ENCODE results near the gene TMEM40.

Gene TMEM40

DNA sequence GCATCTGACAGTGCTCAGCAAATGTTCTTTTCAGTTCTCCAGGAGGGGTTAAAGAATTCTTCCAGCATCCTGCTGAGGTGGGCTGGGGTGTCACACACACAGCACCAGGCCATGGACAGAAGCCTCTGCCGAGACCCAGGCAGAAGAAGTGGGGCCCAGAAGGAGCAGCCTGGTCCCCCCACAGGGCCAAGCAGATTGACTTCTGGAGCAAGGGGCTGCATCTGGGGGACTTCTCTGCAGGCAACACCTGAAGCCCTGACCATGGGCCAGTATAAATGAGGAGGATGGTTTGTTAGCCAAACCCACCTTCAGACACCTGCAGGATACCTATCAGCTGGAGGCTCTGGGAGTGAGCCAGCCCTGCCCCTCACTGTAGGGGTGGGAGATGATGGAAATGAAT lies 16.2 kb upstream of the TMEM40 start:
- DNase-seq, result no peak

DNA sequence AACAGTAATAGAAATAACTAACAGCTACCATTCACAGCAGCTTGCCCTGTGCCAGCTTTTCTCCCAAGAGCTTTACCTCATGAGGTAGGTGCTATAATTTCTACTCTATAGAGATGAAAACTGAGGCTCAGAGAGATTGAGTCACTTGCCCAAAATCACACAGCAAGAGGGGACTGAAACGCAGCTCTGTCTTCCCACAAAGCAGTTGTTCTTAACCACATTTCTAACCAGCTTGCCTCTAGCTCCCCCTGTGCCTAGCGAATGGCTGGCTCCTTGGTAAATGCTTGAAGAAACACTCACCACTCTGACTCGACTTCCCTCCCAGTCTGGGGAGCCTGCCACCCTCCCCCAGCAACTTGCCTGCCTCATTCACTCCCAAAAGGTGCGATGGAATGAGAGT lies 15.6 kb upstream of the TMEM40 start:
- no peak for DNase-seq

DNA sequence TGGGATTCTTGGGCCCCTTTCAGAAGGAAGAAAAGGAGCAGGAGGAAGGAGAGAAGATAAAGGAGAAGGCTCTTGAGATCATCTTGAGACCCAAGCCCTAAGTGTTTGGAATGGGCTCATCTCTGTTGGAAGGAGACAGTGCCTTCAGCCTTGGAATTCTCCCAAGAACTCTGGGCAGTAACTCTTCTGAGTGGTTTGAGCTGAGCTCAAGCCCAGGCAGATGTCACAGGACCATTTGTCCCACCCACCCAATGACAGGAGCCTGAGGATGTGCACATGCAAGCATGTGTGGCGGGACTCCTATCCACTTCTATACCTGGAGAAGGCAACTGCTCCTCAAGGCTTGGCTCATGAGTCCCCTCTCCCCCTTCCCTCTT lies 14.6 kb upstream of the TMEM40 start:
- no peak for DNase-seq

DNA sequence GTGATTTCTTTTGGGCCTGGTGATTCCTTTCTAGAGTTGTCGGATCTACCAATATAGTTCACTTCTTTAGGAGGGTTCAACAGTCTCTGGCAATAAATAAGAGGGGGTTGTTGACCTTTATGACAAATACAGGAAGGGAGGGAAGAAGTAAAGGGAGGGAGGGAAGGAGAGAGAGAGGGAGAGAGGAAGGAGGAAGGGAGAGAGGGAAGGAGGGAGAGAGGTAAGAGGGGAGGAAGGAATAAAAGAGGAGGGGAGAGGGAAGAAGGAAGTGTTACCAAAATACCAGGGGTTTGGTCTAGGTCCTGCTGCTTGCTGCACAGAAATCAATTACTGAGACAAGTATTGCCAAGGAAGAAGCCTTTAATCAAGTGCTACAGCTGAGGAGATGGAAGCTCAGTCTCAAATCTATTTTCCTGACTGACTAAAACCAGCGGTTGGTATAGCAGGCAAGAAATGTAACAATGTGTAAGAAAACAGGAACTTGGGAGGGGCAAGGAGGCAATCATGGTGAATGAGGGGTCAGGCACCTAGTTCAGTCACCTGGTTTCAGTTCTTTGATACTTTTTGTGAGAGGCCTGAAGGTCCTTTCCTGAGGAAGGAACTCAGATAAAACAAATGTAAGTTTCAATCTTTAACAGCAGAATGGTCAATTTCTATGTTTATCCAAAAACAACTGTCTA lies 14.1 kb upstream of the TMEM40 start:
- no peak for DNase-seq

DNA sequence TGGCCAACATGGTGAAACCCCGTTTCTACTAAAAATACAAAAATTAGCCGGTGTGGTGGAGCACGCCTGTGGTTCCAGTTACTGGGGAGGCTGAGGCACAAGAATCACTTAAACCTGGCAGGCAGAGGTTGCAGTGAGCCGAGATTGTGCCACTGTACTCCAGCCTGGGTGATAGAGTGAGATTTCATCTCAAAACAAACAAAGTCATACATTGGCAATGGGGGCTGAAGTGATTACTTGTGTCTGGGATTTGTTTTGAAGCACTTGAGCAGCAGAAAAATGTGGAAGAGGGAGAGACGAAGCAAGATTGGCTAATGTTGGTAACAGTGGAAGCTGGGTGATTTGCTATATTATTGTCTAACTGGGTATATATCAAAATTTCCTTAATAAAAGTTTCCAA lies 13.4 kb upstream of the TMEM40 start:
- no peak for DNase-seq

DNA sequence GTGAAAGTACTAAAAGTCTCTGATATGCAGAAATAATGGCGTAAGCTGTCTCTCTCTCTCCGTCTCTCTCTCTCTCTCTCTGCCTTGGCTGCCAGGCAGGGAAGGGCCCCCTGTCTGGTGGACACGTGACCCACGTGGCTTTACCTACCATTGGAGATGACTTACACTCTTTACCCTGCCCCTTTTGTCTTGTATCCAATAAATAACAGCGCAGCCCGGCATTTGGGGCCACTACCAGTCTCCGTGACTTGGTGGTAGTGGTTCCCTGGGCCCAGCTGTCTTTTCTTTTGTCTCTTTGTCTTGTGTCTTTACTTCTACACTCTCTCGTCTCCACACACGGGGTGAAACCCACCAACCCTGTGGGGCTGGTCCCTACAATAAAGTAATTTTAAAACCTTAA lies 12.2 kb upstream of the TMEM40 start:
- DNase-seq, result no peak

DNA sequence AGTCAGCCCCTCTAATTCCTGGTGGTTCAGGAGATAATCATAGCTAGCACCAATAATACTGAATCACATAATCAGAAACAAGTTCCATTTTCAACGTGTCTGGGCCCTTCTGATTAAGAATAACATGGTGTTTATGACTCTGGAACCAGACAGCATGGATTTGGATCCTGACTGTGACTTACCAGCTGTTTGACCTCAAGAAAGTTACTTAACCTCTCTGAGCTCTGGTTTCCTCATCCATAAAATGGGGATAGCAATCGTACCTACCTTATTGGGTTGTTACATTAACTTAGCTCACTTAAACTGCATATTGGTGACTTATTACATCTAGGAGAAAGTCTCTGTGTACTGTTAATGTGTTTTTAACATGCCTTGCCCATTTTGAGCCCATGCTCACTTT lies 10.7 kb upstream of the TMEM40 start:
- DNase-seq, result no peak

DNA sequence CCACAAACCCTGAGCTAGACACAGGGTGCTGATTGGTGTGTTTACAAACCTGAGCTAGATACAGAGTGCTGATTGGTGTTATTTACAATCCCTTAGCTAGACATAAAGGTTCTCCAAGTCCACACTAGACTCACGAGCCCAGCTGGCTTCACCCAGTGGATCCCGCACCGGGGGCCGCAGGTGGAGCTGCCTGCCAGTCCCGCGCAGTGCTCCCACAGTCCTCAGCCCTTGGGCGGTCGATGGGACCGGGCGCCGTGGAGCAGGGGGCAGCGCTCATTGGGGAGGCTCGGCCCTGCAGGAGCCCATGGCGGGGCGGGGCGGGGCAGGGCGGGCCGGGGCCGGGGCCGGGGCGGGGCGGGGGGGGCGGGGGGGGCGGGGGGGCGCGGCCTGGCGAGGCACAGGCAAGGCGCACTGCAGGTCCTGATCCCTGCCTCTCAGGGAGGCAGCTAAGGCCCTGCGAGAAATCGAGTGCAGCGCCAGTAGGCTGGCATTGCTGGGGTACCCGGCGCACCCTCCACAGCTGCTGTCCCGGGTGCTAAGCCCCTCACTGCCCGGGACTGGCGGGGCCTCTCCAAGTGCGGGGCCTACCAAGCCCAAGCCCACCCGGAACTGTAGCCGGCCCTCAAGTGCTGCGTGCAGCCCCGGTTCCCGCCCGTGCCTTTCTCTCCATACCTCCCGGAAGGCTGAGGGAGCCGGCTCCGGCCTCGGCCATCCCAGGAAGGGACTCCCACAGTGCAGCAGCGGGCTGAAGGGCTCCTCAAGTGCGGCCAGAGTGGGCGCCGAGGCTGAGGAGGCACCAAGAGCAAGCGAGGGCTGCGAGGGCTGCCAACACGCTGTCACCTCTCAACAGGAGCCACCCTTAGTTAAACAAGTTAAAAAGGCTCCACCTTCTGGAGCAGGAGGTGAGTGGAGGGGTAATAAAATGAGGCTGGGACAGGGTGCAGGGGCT lies 9.8 kb upstream of the TMEM40 start:
- no peak for DNase-seq

DNA sequence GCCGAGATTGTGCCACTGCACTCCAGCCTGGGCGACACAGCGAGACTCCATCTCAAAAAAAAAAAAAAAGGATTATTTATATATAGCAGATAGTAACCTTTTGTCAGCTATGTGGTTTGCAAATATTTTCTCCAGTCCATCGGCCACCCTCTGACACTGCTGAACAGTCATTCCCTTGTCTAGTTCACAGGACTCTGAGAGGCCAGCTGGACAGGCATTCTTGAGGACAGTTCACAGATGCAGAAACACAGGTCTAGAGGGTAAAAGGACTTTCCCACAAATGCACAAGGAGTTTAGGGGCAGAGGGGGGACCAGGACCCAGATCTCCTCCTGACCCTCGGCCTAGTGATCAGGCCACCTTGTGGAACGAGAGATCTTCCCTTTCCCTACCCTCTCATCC lies 7.5 kb upstream of the TMEM40 start:
- DNase-seq, result no peak

DNA sequence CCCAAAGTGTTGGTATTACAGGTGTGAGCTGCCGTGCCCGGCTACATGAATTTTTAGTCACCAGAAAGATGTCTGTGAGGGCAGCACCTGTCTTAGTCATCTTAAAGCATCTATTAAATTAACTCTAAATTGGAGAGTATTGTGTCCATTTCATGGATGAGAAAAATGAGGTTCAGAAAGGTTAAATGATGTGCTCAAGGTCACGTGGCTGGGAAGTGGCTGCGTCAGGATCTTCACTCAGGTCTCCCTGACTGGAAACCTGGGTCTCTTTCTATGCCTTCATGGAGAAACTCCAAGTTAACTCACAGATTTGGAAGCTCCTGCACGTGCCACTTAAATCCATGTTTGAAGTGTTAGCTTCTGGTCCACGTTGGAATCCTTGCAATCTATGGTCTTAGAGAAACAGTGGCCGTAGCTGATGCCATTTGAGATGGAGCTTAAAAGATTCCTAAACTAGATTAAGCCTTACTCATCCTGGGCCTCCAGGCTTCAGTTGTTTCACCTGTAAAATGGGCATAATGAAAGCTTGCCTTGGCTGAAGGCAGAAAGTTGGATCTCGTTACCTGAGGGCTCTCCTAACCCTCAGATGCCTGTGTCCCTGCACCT lies 5.2 kb upstream of the TMEM40 start:
- no peak for DNase-seq

DNA sequence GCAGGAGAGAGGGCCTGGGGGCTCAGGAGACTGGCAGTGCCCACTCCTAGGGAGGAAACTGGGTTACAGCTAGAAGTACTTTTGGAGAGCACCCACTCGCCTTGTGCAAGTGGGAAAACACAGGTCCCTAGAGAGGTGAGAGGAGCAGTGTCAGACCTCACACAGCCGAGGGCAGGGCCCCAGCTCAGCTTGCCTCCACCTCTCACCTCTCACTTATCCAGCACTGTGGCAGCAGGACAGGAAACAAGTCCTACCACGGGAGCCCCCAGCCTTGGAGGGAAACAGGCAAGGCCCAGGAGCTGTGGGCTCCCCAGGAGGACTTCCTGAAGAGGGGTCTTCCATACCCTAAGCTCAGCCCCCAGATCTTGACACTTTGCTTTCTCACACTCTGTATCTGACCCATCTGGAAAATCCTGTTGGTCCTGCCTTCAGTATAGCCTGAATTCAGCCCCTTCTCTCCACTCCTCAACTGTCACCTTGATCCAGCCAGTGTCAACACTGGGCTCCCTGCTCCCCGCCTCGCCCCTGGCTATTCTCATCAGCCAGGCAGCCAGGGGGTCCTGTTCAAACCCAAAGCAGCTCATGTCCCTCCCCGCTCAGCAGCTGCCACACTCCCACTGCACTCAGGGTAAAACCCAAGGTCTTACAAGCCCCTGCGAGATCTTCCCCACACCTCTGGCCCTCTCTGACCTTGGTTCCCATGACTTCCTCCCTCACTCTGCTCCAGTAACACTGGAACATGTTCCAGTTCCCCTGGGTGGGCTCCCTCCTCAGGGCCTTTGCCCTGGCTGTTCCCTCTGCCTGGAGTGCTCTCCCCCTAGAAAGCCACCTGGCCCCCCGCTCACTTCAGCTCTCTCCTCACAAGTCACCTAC lies 870 bp upstream of the TMEM40 start:
- DNase-seq, result no peak

DNA sequence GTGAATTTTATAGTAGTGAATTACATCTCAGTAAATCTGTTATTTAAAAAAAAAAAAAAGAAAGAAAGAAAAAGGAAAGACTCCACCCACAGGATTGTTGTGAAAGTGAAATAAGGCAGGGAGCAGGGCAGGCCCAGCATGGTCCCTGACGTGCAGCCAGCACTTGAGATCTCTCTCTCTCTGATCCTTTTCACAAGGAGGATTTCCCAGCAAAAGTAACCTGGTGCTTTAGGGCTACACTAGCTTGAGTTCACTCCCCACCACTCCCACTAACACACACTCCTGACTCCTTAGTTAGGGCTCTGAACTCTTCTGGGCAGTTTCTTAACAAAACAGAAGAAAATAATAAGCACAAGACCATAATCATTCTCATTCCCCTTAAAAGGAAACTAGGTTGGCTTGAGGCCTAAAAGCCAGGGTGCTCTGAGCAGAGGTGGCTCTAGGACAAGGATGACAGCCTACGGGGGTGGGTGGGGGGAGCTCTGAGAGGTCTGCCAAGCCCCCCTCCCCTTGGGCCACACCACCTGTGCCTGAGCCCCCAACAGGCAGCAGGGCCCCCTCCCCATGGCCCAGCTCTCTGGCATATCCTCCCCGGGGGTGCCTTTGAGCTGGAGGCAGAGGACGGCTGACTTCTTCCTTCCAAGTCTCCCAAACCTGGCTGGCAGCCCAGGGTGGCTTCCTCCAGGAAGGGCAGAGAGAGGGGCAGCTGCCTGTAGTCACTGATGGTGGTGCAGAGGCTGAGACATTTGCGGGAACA lies 856 bp downstream of the TMEM40 start:
- DNase-seq, result peak; percentile 48

DNA sequence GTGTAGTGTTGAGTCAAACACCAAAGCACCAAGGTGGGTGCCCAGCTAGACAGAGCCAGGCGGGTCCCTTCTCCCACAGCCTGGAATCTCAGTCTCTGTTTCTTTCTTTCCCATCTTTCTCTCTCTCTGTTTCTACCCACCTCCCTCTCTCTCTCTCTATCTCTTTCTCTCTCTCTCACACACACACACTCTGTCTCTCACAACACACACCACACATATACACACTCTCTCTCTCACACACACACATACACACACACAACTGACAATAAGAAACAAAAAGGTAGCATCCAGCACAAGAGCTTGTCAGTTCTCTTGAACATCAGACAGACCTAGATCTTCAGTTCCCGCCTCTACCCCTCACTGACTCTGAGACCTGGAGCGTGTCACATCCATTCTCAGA lies 2.4 kb downstream of the TMEM40 start:
- no peak for DNase-seq

DNA sequence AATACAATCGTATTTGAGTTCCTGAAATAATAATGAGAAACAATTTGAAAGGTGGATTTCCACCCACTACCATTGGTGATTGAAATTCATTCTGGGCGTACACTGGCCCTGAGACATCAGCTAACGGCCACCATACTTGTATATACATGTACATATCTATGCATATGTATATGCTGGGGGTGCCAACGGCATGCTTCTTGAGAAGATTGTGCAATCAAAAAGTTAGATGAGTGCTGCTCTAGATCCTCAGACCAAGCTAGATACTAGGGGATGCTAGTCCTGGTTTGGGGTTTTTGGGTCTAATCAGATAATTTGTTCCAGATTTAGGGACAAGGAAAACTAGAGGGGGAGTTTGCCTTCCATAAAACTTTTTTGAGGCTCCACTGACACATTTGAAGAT lies 2.9 kb downstream of the TMEM40 start:
- DNase-seq, result no peak

DNA sequence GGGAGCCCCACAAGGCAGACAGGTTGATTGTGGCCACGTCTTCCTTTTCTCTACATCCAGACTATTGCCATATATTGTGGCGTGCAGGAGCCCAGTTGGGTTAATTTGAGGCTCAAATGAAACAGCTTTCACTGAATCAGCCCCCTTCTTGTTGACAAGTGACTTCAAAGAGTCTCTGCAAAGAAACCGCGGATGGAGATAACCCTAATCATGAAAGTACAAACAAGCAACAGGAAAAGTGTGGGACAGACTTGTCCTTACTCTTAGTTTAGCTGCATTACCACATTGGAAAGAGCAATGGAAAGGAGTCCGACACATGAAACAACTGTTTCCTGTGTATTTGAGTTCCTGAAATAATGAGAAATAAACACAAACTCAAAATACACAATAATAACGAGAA lies 3.3 kb downstream of the TMEM40 start:
- no peak for DNase-seq

DNA sequence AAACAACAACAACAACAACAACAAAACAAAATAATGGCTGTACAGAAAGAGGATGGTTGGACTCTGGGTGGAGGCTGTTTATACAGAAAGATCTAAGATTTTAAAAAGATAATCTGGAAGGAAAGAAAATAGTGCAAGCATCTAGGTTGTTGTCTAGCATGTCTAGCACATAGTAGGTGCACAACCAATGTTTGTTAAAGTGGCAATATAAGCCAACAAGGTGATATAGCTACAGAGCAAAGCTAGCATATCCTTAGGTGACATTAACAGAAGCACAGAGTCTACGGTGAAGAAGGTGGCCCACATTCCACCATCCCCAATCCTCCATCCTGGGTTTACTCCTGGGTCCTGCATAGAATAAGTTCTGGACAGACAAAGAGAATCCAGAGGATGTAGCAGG lies 4.7 kb downstream of the TMEM40 start:
- DNase-seq, result no peak

DNA sequence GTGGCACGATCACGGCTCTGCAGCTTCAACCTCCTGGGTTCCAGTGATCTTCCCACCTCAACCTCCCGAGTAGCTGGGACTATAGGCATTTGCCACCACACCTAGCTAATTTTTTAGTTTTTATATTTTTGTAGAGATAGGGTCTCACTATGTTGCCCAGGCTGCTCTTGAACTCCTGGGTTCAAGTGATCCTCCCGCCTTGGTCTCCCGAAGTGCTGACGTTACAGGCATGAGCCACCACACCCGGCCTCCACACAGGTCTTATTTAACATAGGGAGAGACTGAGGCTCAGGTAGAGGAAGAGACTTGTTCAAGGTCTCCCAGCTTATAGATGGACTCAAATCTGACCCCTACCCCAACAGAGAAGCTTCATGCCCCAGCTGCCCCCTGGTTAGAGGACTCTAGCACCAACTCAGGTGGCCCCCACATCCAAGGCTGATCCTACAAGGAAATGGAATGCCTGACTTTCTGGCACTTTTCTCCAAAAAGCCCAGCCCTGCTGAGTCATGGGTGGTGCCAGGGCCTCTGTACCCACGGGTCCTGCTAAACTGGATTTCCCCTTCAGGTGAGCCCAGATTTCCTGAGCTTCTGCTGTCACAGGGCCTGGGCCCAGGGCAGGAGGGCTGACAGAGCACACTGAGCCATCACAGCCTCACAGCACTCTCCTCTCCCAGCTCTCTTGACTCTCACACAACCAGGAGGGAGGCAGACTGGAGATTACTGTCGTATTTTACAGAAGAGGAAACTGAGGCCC lies 5.6 kb downstream of the TMEM40 start:
- no peak for DNase-seq

DNA sequence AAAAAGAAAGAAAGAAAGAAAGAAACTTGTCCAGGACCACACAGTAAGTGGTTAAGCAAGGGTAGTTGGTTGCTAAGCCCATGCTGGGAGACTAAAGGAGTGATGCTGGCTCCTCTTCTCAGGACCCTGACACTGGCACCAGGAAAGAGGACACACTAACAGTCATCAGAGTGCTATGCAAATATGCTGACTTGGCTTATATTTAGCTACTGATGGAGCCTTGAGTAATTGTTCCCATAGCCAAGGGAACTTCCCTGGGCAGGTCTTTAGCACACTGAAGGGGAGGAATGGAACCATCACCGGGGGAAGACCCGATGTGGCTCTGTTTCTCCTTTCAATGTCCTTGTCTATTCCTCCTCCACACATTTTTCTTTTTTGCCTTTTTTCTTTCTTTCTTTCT lies 6.2 kb downstream of the TMEM40 start:
- DNase-seq, result peak; percentile 28

DNA sequence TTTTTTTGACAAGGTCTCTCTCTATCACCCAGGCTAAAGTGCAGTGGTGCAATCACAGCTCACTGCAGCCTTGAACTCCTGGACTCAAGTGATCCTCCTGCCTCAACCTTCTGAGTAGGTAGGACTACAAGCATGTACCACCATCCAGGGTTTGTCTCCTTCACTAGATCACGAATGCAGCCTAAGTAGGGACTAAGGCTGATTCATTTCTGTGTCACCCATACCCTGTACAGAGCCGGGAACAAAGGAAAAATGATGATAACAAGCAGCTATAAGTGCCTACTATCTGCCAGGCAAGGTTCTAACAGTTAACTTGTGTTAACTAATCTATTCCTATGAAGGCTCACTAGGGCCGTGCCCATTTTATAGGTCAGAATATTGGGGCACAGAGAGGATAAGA lies 7.0 kb downstream of the TMEM40 start:
- DNase-seq, result no peak

DNA sequence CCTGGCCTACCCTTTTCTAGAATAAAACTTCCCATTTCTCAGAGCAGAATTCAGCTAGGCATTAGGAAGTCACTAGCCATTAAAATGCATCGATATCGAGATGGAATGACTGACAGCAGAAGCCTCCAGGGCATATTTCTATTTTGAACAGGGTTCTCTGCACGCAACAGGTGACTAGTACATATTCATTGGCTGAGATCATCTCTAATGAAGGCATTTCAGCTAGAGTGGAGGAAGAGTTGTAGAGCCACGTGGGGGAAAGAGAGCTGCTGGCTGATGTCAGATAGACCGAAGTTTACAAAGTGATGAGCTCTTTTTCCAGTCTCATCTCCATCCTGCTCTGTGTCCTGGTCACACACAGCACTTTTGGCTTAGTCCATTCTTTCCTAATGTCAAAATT lies 7.5 kb downstream of the TMEM40 start:
- peak; percentile 18 for DNase-seq

DNA sequence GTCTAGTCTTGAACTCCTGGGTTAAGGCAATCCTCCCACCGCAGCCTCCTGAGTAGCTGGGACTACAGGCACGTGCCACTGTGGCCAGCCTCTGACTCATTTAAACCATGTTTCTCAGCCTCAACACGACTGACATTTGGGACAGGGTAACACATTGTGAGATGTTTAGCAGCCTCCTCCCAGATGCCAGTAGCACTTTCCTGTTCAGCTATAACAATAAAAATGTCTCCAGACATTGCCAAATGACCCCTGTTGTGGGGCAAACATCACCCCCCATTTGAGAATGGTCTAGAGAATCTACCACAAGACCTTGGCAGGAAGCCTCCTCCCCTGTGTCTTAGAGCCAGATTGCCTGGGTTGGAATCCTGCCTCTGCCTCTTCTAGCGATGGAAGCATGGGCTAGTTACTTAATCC lies 8.4 kb downstream of the TMEM40 start:
- DNase-seq, result peak; percentile 69

DNA sequence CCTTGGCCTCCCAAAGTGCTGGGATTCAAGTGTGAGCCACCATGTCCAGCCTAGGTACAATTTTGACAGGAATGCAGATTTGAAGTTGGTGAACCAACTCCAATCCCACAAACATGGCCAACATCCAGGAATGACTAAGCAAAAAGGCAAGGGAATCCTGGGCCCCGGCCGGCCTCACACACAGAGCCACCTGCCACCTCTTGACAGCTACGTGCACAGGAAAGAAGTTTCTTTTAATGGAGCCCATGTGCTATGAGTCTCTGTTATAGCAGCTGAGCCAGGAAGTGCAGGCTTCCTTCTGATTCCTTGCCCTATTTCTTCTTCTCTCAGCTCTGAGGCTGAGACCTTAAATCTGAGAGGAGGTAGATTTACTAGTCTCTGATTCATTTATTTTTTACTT lies 8.8 kb downstream of the TMEM40 start:
- peak; percentile 84 for DNase-seq
